H1 (cell line): ENCODE data around the gene TNFSF18. TPM values are rescaled to one million over a fixed set of nuclear protein-coding genes. Genes with fewer than 3 reads are reported as not detected.

Experiments used
- CTCF ChIA-PET: fragments of 300-600 bp; sonication (Branson Sonifier 250); formaldehyde crosslinking; loops from one replicate; lab custom pipeline; 2021; ENCODE audit not compliant: partially characterized antibody; lab: Charles Lee
- POLR2A ChIA-PET: fragments of 300-600 bp; sonication (Branson Sonifier 250); formaldehyde crosslinking; loops from one replicate; lab custom pipeline; 2021; ENCODE audit warnings: inconsistent platforms; ENCODE audit not compliant: partially characterized antibody; lab: Charles Lee
- DNase-seq, 2 experiments: peaks; one replicate each; pipeline versions ENCODE4 v3.0.0 to v3.0.0-alpha.2; 2010 to 2022; ENCODE audit warnings: low spot score in 2 of 2, low read depth in 1 of 2, mixed read lengths in 1 of 2
- FAIRE-seq: peaks from 2 replicates; lab custom pipeline; 2011; peaks lifted over from hg19 to GRCh38; lab: Jason Lieb, UNC
- H2AFZ ChIP-seq: 2 replicates; pipeline ENCODE4 v1.8.1; 2012; ENCODE audit warnings: low read length, inconsistent platforms
- H2AK5ac ChIP-seq: 2 replicates; pipeline ENCODE4 v1.6.1; 2013; ENCODE audit warnings: low read depth, low read length
- H2BK120ac ChIP-seq: replicated peaks from 2 replicates; pipeline ENCODE3; 2013; ENCODE audit warnings: low read depth, low read length, inconsistent platforms
- H2BK12ac ChIP-seq: 2 replicates; pipeline ENCODE4 v1.6.1; 2013; ENCODE audit warnings: low read depth, low read length
- H2BK15ac ChIP-seq: 2 replicates; pipeline ENCODE4 v1.6.1; 2013; ENCODE audit warnings: low read length
- H2BK20ac ChIP-seq: 2 replicates; pipeline ENCODE4 v1.6.1; 2013; ENCODE audit warnings: low read length
- H2BK5ac ChIP-seq: 2 replicates; pipeline ENCODE4 v1.6.1; 2013; ENCODE audit warnings: low read depth, low read length
- H3K14ac ChIP-seq: 2 replicates; pipeline ENCODE4 v1.6.1; 2013; ENCODE audit warnings: inconsistent platforms; ENCODE audit not compliant: insufficient read length
- H3K18ac ChIP-seq: 2 replicates; pipeline ENCODE4 v1.6.1; 2013; ENCODE audit warnings: low read length; ENCODE audit errors: extremely low read depth
- H3K23ac ChIP-seq: 2 replicates; pipeline ENCODE4 v1.6.1; 2013; ENCODE audit warnings: inconsistent platforms; ENCODE audit not compliant: insufficient read length
- H3K23me2 ChIP-seq: 2 replicates; pipeline ENCODE4 v1.6.1; 2013; ENCODE audit warnings: low read depth, low read length
- H3K27ac ChIP-seq: 2 replicates; pipeline ENCODE4 v1.6.1; 2011; ENCODE audit warnings: low read depth, low read length, inconsistent platforms
- H3K27me3 ChIP-seq, 4 experiments: replicated peaks in 1 of 4; 1 replicate in 1 of 4; 2 replicates in 3 of 4; pipeline versions ENCODE4 v1.6.1 to v1.8.1; 2011 to 2013; ENCODE audit warnings: low read length in 3 of 4, mild to moderate bottlenecking in 3 of 4, inconsistent platforms in 2 of 4, mixed read lengths in 2 of 4, moderate library complexity in 1 of 4; ENCODE audit not compliant: control insufficient read depth in 3 of 4, insufficient read depth in 3 of 4; ENCODE audit errors: extremely low read depth in 1 of 4
- H3K36me3 ChIP-seq, 4 experiments: 2 replicates each; pipeline versions ENCODE4 v1.6.1 to v1.8.1; 2011 to 2013; ENCODE audit warnings: mild to moderate bottlenecking in 4 of 4, low read length in 3 of 4, moderate library complexity in 2 of 4, control low read depth in 1 of 4, inconsistent platforms in 1 of 4; ENCODE audit not compliant: insufficient read depth in 4 of 4, control insufficient read depth in 2 of 4
- H3K4ac ChIP-seq: replicated peaks from 2 replicates; pipeline ENCODE3; 2013; ENCODE audit warnings: low read length, low read depth, mixed read lengths, inconsistent platforms; ENCODE audit not compliant: insufficient read length
- H3K4me1 ChIP-seq, 4 experiments: replicated peaks in 1 of 4; 1 replicate in 1 of 4; 2 replicates in 3 of 4; pipeline versions ENCODE4 v1.6.1 to v1.8.1; 2011 to 2013; ENCODE audit warnings: low read length in 3 of 4, inconsistent platforms in 2 of 4, mixed read lengths in 1 of 4; ENCODE audit not compliant: insufficient read depth in 4 of 4, control insufficient read depth in 3 of 4
- H3K4me2 ChIP-seq, 2 experiments: 2 replicates each; pipeline versions ENCODE4 v1.6.1 to v1.8.1; 2011 to 2013; ENCODE audit warnings: low read depth in 2 of 2, low read length in 2 of 2, control low read depth in 1 of 2, inconsistent platforms in 1 of 2, mild to moderate bottlenecking in 1 of 2; ENCODE audit not compliant: insufficient read depth in 1 of 2
- H3K4me3 ChIP-seq, 4 experiments: fragments of 200-600, 300-600 bp in 1 of 4; sonication (generic), shearing (Covaris generic), sonication (Bioruptor Twin) in 1 of 4; 2 replicates each; pipeline versions ENCODE4 v1.5.1 to v1.8.1; 2011 to 2016; ENCODE audit warnings: low read length in 4 of 4, low read depth in 3 of 4, control low read depth in 2 of 4, inconsistent platforms in 2 of 4, mild to moderate bottlenecking in 2 of 4, mixed read lengths in 1 of 4, moderate library complexity in 1 of 4; ENCODE audit not compliant: insufficient read depth in 2 of 4; ENCODE audit errors: extremely low read depth in 1 of 4
- H3K56ac ChIP-seq: replicated peaks from 2 replicates; pipeline ENCODE3; 2013; ENCODE audit warnings: low read depth, mild to moderate bottlenecking, mixed read lengths, low read length, inconsistent platforms; ENCODE audit not compliant: insufficient read length
- H3K79me1 ChIP-seq: 2 replicates; pipeline ENCODE4 v1.6.1; 2013; ENCODE audit warnings: low read depth, low read length, control low read depth
- H3K79me2 ChIP-seq, 2 experiments: 2 replicates each; pipeline versions ENCODE4 v1.6.1 to v1.8.1; 2012 to 2013; ENCODE audit warnings: low read length in 2 of 2, mild to moderate bottlenecking in 2 of 2, inconsistent platforms in 1 of 2; ENCODE audit not compliant: insufficient read depth in 2 of 2, control insufficient read depth in 1 of 2
- H3K9ac ChIP-seq, 4 experiments: replicated peaks in 1 of 4; 1 replicate in 1 of 4; 2 replicates in 3 of 4; pipeline versions ENCODE4 v1.6.1 to v1.8.1; 2011 to 2013; ENCODE audit warnings: low read depth in 3 of 4, low read length in 3 of 4, control low read depth in 2 of 4, mild to moderate bottlenecking in 2 of 4, moderate library complexity in 2 of 4, inconsistent platforms in 1 of 4; ENCODE audit errors: extremely low read depth in 1 of 4
- H3K9me3 ChIP-seq, 2 experiments: 2 replicates each; pipeline versions ENCODE4 v1.6.1 to v1.8.1; 2012 to 2013; ENCODE audit warnings: mild to moderate bottlenecking in 2 of 2, moderate library complexity in 2 of 2, control low read depth in 1 of 2, inconsistent platforms in 1 of 2, low read depth in 1 of 2, low read length in 1 of 2, mixed read lengths in 1 of 2; ENCODE audit not compliant: insufficient read depth in 2 of 2
- H4K20me1 ChIP-seq, 2 experiments: replicated peaks in 1 of 2; 2 replicates each; pipeline versions ENCODE3 to v1.8.1; 2011 to 2013; ENCODE audit warnings: inconsistent platforms in 2 of 2, low read length in 2 of 2, mild to moderate bottlenecking in 1 of 2; ENCODE audit not compliant: insufficient read depth in 2 of 2, control insufficient read depth in 1 of 2
- H4K5ac ChIP-seq: 2 replicates; pipeline ENCODE4 v1.6.1; 2013; ENCODE audit warnings: low read length, low read depth, mixed read lengths, inconsistent platforms; ENCODE audit not compliant: insufficient read length
- H4K8ac ChIP-seq: 2 replicates; pipeline ENCODE4 v1.8.0; 2013; ENCODE audit warnings: mild to moderate bottlenecking, moderate library complexity, low read length, inconsistent platforms; ENCODE audit not compliant: insufficient read depth; ENCODE audit errors: extremely low read depth
- H4K91ac ChIP-seq: replicated peaks from 2 replicates; pipeline ENCODE3; 2013; ENCODE audit warnings: low read length, mixed read lengths, inconsistent platforms; ENCODE audit not compliant: insufficient read length
- BACH1 ChIP-seq: IDR thresholded peaks from 2 replicates; pipeline ENCODE4 v1.6.1; 2012; ENCODE audit warnings: low read length, improper control_type of control experiment
- CBX8 ChIP-seq: fragments of 300-800, 300-1000 bp; sonication (generic); IDR thresholded peaks from 2 replicates; pipeline ENCODE4 v1.7.1; 2016; ENCODE audit warnings: low read depth, low read length, borderline replicate concordance
- CHD1 ChIP-seq: IDR thresholded peaks from 2 replicates; pipeline ENCODE4 v1.6.1; 2012; ENCODE audit warnings: low read depth, low read length, improper control_type of control experiment
- GTF2F1 ChIP-seq: IDR thresholded peaks from 2 replicates; pipeline ENCODE4 v1.6.1; 2012; ENCODE audit warnings: low read depth, low read length, improper control_type of control experiment, borderline replicate concordance
- KDM4A ChIP-seq: IDR thresholded peaks from one replicate; pipeline ENCODE4 v1.7.1; 2012; ENCODE audit warnings: low read depth, mild to moderate bottlenecking, moderate library complexity, low read length, inconsistent platforms; ENCODE audit not compliant: severe bottlenecking
- NANOG ChIP-seq: IDR thresholded peaks from 2 replicates; pipeline ENCODE4 v1.6.1; 2011; ENCODE audit warnings: low read length, low read depth, mild to moderate bottlenecking, inconsistent platforms; ENCODE audit not compliant: insufficient read depth, poor library complexity, severe bottlenecking
- NRF1 ChIP-seq: IDR thresholded peaks from 2 replicates; pipeline ENCODE4 v1.6.1; 2011; ENCODE audit warnings: mild to moderate bottlenecking, low read depth, low read length, improper control_type of control experiment
- SP2 ChIP-seq: IDR thresholded peaks from 2 replicates; pipeline ENCODE4 v1.6.1; 2012; ENCODE audit warnings: mild to moderate bottlenecking, low read length, inconsistent platforms
- SRF ChIP-seq: IDR thresholded peaks from 2 replicates; pipeline ENCODE4 v1.6.1; 2011; ENCODE audit warnings: mild to moderate bottlenecking, low read depth, low read length, moderate library complexity
- TEAD4 ChIP-seq: IDR thresholded peaks from 2 replicates; pipeline ENCODE4 v1.6.1; 2012; ENCODE audit warnings: low read depth, low read length, inconsistent platforms, mixed read lengths
- polyA plus RNA-seq, 7 experiments: library from polyadenylated mRNA; depleted of rRNA in 3 of 7; stranded (reverse) in 5 of 7; unstranded in 2 of 7; fragments of >200 nt in 5 of 7; fragments of 200-250 nt in 2 of 7; gene quantifications; 1 replicate in 5 of 7; 2 replicates in 1 of 7; 4 replicates in 1 of 7; pipeline versions ENCODE4 v1.2.1 to v1.2.3, GENCODE V29; 2011 to 2013; ENCODE audit warnings: missing spikeins in 2 of 7, mixed read lengths in 2 of 7
- total RNA-seq: library from RNA; stranded (reverse); fragmentation: NEBNext Ultra II Directional; extraction: Animal tissue kit (Norgen Biotek cat#: 25700); gene quantifications from 2 replicates; pipeline ENCODE4 v1.2.1, GENCODE V29; 2021

Gene TNFSF18
- total and polyA plus RNA-seq, 2 of the 8 experiments (the other 6 are each of a cell fraction or from before 2014, with no cell fraction given): not detected

GRCh38 chr1:173039626-173040025 is 11.1 kb downstream of the TNFSF18 start:
- Histone ChIP-seq H2AFZ (no peak overlapping the region), H3K4ac (no peak overlapping the region), H3K27me3 (no peaks in the 10 kb centered on the region), H3K9me3 (no peaks in the 10 kb centered on the region), H3K4me3 (no peak overlapping the region), H3K23ac (no peak overlapping the region), H3K79me2 (no peaks in the 10 kb centered on the region), H3K14ac (no peak overlapping the region), H3K9ac (no peak overlapping the region), H3K4me2 (no peak overlapping the region), H4K20me1 (no peaks in the 10 kb centered on the region), H3K36me3 (no peaks in the 10 kb centered on the region), H4K5ac (no peak overlapping the region), H2BK120ac (no peak overlapping the region), H2AK5ac (no peak overlapping the region), H3K56ac (no peak overlapping the region), H3K18ac (no peak overlapping the region), H2BK15ac (no peak overlapping the region), H3K79me1 (no peaks in the 10 kb centered on the region), H2BK5ac (no peak overlapping the region), H3K27ac (no peak overlapping the region), H4K91ac (no peak overlapping the region), H3K23me2 (no peaks in the 10 kb centered on the region; the same call in 1 of the 2 replicates), H2BK12ac (no peak overlapping the region), H3K4me1 (no peaks in the 10 kb centered on the region), H4K8ac (no peak overlapping the region), H2BK20ac (no peak overlapping the region)
- ChIA-PET CTCF (interaction anchor here (1.1 to 1.2 kb wide), 2 partner anchors 213 to 216 kb away, joined by 3 read pairs; no protein-coding TSS in a partner anchor), POLR2A (no interaction called here)
- DNase-seq (no peak), FAIRE-seq (no peak)
- TF ChIP-seq NRF1 (no peak), TEAD4 (no peak), CHD1 (no peak), NANOG (no peak), SP2 (no peak), SRF (no peak), CBX8 (no peak), GTF2F1 (no peak), KDM4A (no peak), BACH1 (no peak)
